Activated T-cell treated with anti-CD3 and anti-CD28 coated beads for 48 hours (primary cell): ENCODE measurements around the gene P2RX5.
"Not testable (repeated sequence)": the region's sequence is repeated elsewhere in the genome, so short reads cannot be mapped to it uniquely, and the experiment has no call there.

ENCODE experiments used
- DNase-seq: peaks from one replicate; pipeline ENCODE4 v3.0.0-alpha.2; 2020; ENCODE audit warnings: low read depth

The P2RX5 gene

GRCh38 chr17:3712811-3713463 lies 17.0 kb upstream of the P2RX5 start:
- peak; percentile 33 for DNase-seq

- peak; percentile 53 for DNase-seq
Measured at GRCh38 chr17:3710951-3711383, 15.0 kb upstream of the P2RX5 start.

- DNase-seq = no peak
Measured at GRCh38 chr17:3708366-3708765, 12.4 kb upstream of the P2RX5 start.

- not testable (repeated sequence) for DNase-seq
Measured at GRCh38 chr17:3705718-3705984, 9.7 kb upstream of the P2RX5 start.

GRCh38 chr17:3704931-3705717 lies 9.2 kb upstream of the P2RX5 start:
- no peak for DNase-seq

- DNase-seq = not testable (repeated sequence)
Measured at GRCh38 chr17:3702041-3702539, 6.1 kb upstream of the P2RX5 start.

GRCh38 chr17:3699951-3700350 lies 4.0 kb upstream of the P2RX5 start:
- DNase-seq = no peak

- DNase-seq = no peak
Measured at GRCh38 chr17:3698139-3698538, 2.2 kb upstream of the P2RX5 start.

GRCh38 chr17:3697103-3697476 lies 1.1 kb upstream of the P2RX5 start:
- no peak for DNase-seq

GRCh38 chr17:3695129-3695722 lies 729 bp downstream of the P2RX5 start:
- DNase-seq = no peak

- DNase-seq = peak; percentile 49
Measured at GRCh38 chr17:3693829-3694231, 2.1 kb downstream of the P2RX5 start.

GRCh38 chr17:3693141-3693540 lies 2.8 kb downstream of the P2RX5 start:
- DNase-seq = no peak

GRCh38 chr17:3692346-3692745 lies 3.6 kb downstream of the P2RX5 start:
- no peak for DNase-seq

- DNase-seq = no peak
Measured at GRCh38 chr17:3691617-3692067, 4.3 kb downstream of the P2RX5 start.

- no peak for DNase-seq
Measured at GRCh38 chr17:3690094-3690715, 5.8 kb downstream of the P2RX5 start.

- no peak for DNase-seq
Measured at GRCh38 chr17:3689262-3690093, 6.5 kb downstream of the P2RX5 start.

GRCh38 chr17:3688852-3689261 lies 7.1 kb downstream of the P2RX5 start:
- no peak for DNase-seq

GRCh38 chr17:3688027-3688553 lies 7.9 kb downstream of the P2RX5 start:
- no peak for DNase-seq

- no peak for DNase-seq
Measured at GRCh38 chr17:3685174-3685573, 10.8 kb downstream of the P2RX5 start.

GRCh38 chr17:3683054-3683511 lies 12.9 kb downstream of the P2RX5 start:
- DNase-seq = peak; percentile 40

GRCh38 chr17:3682033-3682432 lies 13.9 kb downstream of the P2RX5 start:
- DNase-seq = no peak
